Lung (tissue), 12 donors: ENCODE measurements around the gene LPAR5. TPM values are rescaled to one million over a fixed set of nuclear protein-coding genes. Genes with fewer than 3 reads are reported as not detected.

ENCODE experiments used
- ATAC-seq: fragments of 200-7000 bp; cut with Tn5 transposase; one replicate; pipeline ENCODE4 v1.9.1; 2020; ENCODE audit warnings: moderate number of reproducible peaks; ENCODE audit not compliant: insufficient read depth, low FRiP score
- DNase-seq, 3 donors: peaks; one replicate each; pipeline ENCODE4 v3.0.0-alpha.2; 2013 to 2017
- H3K27ac ChIP-seq, 2 donors: one replicate each; pipeline ENCODE4 v1.5.1; 2013; ENCODE audit warnings: mild to moderate bottlenecking in 2 of 2, moderate library complexity in 2 of 2, control low read depth in 1 of 2, inconsistent platforms in 1 of 2, low read depth in 1 of 2, low read length in 1 of 2
- H3K27me3 ChIP-seq, 3 donors: one replicate each; pipeline ENCODE4 v1.5.1; 2013; ENCODE audit warnings: low read length in 2 of 3; ENCODE audit not compliant: control insufficient read depth in 3 of 3, insufficient read depth in 3 of 3
- H3K36me3 ChIP-seq, 4 donors: one replicate each; pipeline ENCODE4 v1.5.1; 2013; ENCODE audit warnings: low read length in 4 of 4, mild to moderate bottlenecking in 1 of 4, moderate library complexity in 1 of 4; ENCODE audit not compliant: control insufficient read depth in 4 of 4, insufficient read depth in 4 of 4
- H3K4me1 ChIP-seq, 5 donors: one replicate each; pipeline ENCODE4 v1.5.1; 2013; ENCODE audit warnings: low read length in 5 of 5, mild to moderate bottlenecking in 2 of 5, moderate library complexity in 1 of 5; ENCODE audit not compliant: control insufficient read depth in 5 of 5, insufficient read depth in 5 of 5
- H3K4me3 ChIP-seq: one replicate; pipeline ENCODE4 v1.5.1; 2013; ENCODE audit warnings: mild to moderate bottlenecking, control low read depth, moderate library complexity
- H3K9ac ChIP-seq, 2 donors: one replicate each; pipeline ENCODE4 v1.5.1; 2013; ENCODE audit warnings: low read length in 2 of 2, control low read depth in 1 of 2; ENCODE audit not compliant: insufficient read depth in 1 of 2
- H3K9me3 ChIP-seq, 4 donors: one replicate each; pipeline ENCODE4 v1.5.1; 2013; ENCODE audit warnings: low read length in 3 of 4, mild to moderate bottlenecking in 1 of 4, moderate library complexity in 1 of 4; ENCODE audit not compliant: control insufficient read depth in 4 of 4, insufficient read depth in 3 of 4
- CTCF ChIP-seq: IDR thresholded peaks from 2 replicates; pipeline ENCODE4 v1.5.1; 2012; ENCODE audit warnings: mild to moderate bottlenecking; ENCODE audit errors: control extremely low read depth, extremely low read depth
- WGBS, 2 donors: extraction: QIAGEN DNeasy Blood & Tissue Kit; methylation state at CpG; one replicate each; pipeline ENCODE4 v1.1.7; 2013; 5-methylcytosine and 5-hydroxymethylcytosine counted together
- polyA plus RNA-seq, 2 donors: library from polyadenylated mRNA; stranded (reverse); fragments of 200-250 nt; gene quantifications; one replicate each; pipeline ENCODE4 v1.2.1, GENCODE V29; 2013
- total RNA-seq, 2 donors: library from RNA; depleted of rRNA in 1 of 2; stranded (reverse); fragments of >200 nt in 1 of 2; gene quantifications; one replicate each; pipeline ENCODE4 v1.2.1, GENCODE V29; 2014 to 2021
- donor health status: control.
- donor health status: control.
- donor health status: Bipolar disorder and iron deficiency.
- donor health status: healthy.
- donor health status: DM: yes; HTN: yes; CAD: no.

LPAR5 gene
- total and polyA plus RNA-seq, 4 donors, result 0.51 to 2.8 (median 1.5) TPM

DNA sequence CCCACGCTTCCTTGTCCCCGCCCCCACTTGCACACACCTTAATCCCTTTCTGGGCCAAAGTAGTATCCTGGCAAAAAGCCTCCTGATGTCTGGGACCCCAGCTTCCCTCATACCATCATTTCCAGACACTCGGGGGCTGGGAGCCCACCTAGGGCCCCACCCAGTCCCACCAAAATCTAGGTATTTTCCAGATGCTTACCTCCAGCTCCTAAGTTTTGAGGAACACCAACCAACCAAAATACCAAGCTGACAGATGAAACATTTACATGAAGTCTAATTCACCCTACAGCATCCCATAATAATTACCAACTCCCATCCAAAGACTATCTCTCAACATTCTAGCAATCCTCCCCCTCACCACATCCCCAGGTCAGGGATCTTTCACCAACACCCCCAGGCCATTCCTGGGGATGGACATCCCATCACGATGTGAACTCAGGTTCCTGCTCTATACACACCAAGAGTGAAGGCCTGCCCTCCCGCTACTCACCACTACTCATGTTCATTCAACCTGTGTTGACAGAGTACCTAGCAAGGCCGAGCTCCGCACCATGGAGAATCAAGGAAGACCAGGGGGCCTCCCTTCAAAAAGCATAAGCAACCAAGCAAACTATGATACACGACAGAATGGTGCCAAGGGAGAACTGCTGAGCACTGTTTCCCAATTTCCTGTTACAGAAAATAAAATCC, 27.0 kb downstream of the LPAR5 start:
- DNase-seq (peak in 2 of 3 donors; percentile 53 to 54), ATAC-seq (no peak)
- Histone ChIP-seq H3K4me1 (peaks cover 18 to 51% (median 22%) of the 10 kb centered on the region in 5 donors), H3K4me3 (no peak overlapping the region), H3K9ac (no peak overlapping the region), H3K9me3 (peaks cover 0 to 3% (median 0%) of the 10 kb centered on the region in 4 donors), H3K36me3 (peaks cover 0 to 16% (median 3%) of the 10 kb centered on the region in 4 donors), H3K27ac (peak overlapping the region; percentile 62 to 95), H3K27me3 (no peaks in the 10 kb centered on the region)
- 50 to 53% methylated on average over 8 of the region's 8 CpGs for WGBS, 2 donors
- no peak for TF ChIP-seq CTCF

- Histone ChIP-seq H3K4me3 (no peak overlapping the region), H3K9me3 (peaks cover 0 to 3% (median 0%) of the 10 kb centered on the region in 4 donors), H3K4me1 (peaks cover 15 to 53% (median 25%) of the 10 kb centered on the region in 5 donors), H3K36me3 (peaks cover 0 to 16% (median 3%) of the 10 kb centered on the region in 4 donors), H3K27me3 (no peaks in the 10 kb centered on the region), H3K27ac (peak overlapping the region; percentile 62 to 95), H3K9ac (peak overlapping the region in 1 of 2 donors; percentile 7)
- peak; percentile 6 for ATAC-seq
- WGBS, 2 donors, result 2 to 3% methylated on average over 8 of the region's 8 CpGs
- no peak for TF ChIP-seq CTCF
- peak; percentile 72 to 96 (median 95) for DNase-seq
These were observed 27.8 kb downstream of the LPAR5 start for GRCh38 chr12:6607751-6608591.

DNA sequence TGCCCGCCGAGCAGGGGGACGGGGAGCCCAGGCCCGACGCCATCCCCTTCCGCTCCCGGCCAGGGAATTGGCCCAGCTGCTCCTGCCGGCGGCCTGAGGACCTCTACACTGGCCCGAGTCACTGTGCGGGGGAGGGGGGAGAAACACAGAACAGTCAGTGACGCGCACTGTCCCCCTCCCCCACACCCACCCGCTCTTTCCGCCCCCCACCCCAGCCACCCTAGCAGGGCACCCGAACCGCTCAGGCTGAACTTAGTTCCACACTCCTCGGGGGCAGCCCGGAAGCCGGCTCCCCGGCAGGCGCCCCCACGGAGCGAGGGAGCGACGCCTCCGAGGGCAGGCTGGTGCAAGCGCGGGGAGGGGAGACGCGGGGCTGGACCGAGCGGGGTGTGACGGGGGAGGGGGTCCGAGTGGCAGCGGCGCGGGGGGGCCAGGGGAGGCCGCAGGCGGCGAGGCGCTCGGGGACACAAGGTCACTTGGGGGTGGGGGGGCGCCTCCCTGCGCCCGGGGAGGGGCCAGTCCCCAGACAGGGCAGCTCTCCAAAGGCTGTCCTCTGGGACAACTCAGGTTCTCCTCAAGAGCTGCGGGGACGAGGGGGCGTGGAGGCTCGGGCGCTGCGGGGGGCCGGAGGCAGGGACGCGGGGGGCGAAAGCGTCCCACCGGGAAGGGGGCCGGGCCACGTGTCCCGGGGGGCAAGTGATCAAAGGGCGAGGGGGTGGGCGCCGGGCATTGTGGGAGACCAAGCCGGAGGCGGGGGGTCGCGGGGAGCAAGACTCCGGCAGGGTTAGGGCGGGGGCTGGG, 29.2 kb downstream of the LPAR5 start:
- peak; percentile 19 for ATAC-seq
- peaks cover 9 to 44% (median 19%) of the 10 kb centered on the region in 5 donors for H3K4me1 ChIP-seq

More for the DNA sequence above, 29.2 kb downstream of the LPAR5 start:
- H3K4me3 ChIP-seq, result peak overlapping the region; percentile 75
- no peak for TF ChIP-seq CTCF
- peaks cover 8 to 20% (median 10%) of the 10 kb centered on the region in 4 donors for H3K36me3 ChIP-seq
- no peaks in the 10 kb centered on the region for H3K27me3 ChIP-seq
- H3K9me3 ChIP-seq, result peaks cover 0 to 3% (median 0%) of the 10 kb centered on the region in 4 donors
- DNase-seq, result peak; percentile 51 to 64 (median 58)
- H3K27ac ChIP-seq, result peak overlapping the region; percentile 95 to 96
- peak overlapping the region in 1 of 2 donors; percentile 1 for H3K9ac ChIP-seq
- 1% methylated on average over 34 to 70 of the region's 70 CpGs for WGBS, 2 donors
